HepG2 (cell line): ENCODE results near the gene MYL6B. TPM values are rescaled to one million over a fixed set of nuclear protein-coding genes. Genes with fewer than 3 reads are reported as not detected.
A peak's percentile ranks its signal among the peaks of the same experiment; 100 is the strongest.

Experiments used
- ARID2 ChIP-seq: sonication (generic); formaldehyde crosslinking; IDR thresholded peaks from 2 replicates; pipeline ENCODE4 v1.8.1; 2022; ENCODE audit warnings: mild to moderate bottlenecking, missing genetic modification reagents, borderline replicate concordance
- BHLHE40 ChIP-seq: IDR thresholded peaks from 2 replicates; pipeline ENCODE4 v1.6.1; 2011; ENCODE audit warnings: low read length, improper control_type of control experiment
- BRCA1 ChIP-seq: sonication (generic); formaldehyde crosslinking; IDR thresholded peaks from 2 replicates; pipeline ENCODE4 v1.4.0; 2020; ENCODE audit warnings: missing genetic modification reagents
- CBFB ChIP-seq: sonication (generic); formaldehyde crosslinking; IDR thresholded peaks from 2 replicates; pipeline ENCODE4 v1.4.0; 2020; ENCODE audit warnings: missing genetic modification reagents
- CREM ChIP-seq, 2 experiments: sonication (generic) in 1 of 2; formaldehyde crosslinking in 1 of 2; IDR thresholded peaks; 2 replicates each; pipeline versions ENCODE4 v1.4.0 to v1.6.1; 2016 to 2020; ENCODE audit warnings: antibody characterized with exemption in 1 of 2, mild to moderate bottlenecking in 1 of 2, missing genetic modification reagents in 1 of 2
- ERF ChIP-seq: IDR thresholded peaks from 2 replicates; pipeline ENCODE4 v1.6.1; 2018; ENCODE audit warnings: missing biosample characterization, missing genetic modification reagents
- FOXA3 ChIP-seq: IDR thresholded peaks from 2 replicates; pipeline ENCODE4 v1.6.1; 2016; ENCODE audit warnings: missing genetic modification reagents, missing compliant biosample characterization
- FOXO1 ChIP-seq: sonication (generic); formaldehyde crosslinking; IDR thresholded peaks from 2 replicates; pipeline ENCODE4 v1.4.0; 2020; ENCODE audit warnings: missing genetic modification reagents
- HNRNPL ChIP-seq: fragments of 200-400 bp; formaldehyde crosslinking; IDR thresholded peaks from 2 replicates; pipeline ENCODE4 v1.6.1; 2017; ENCODE audit warnings: mild to moderate bottlenecking, low read depth, low read length
- KDM6A ChIP-seq: IDR thresholded peaks from 2 replicates; pipeline ENCODE4 v1.6.1; 2016; ENCODE audit warnings: low read depth
- MYNN ChIP-seq: sonication (generic); formaldehyde crosslinking; IDR thresholded peaks from 2 replicates; pipeline ENCODE4 v1.4.0; 2020; ENCODE audit warnings: mild to moderate bottlenecking, low read depth, missing genetic modification reagents
- NAIF1 ChIP-seq: sonication (generic); formaldehyde crosslinking; IDR thresholded peaks from 2 replicates; pipeline ENCODE4 v1.5.0; 2020; ENCODE audit warnings: mild to moderate bottlenecking, missing genetic modification reagents, borderline replicate concordance
- PITX1 ChIP-seq: sonication (generic); formaldehyde crosslinking; IDR thresholded peaks from 2 replicates; pipeline ENCODE4 v1.5.1; 2020; ENCODE audit warnings: mild to moderate bottlenecking, missing genetic modification reagents
- RFX3 ChIP-seq: IDR thresholded peaks from 2 replicates; pipeline ENCODE4 v1.6.1; 2016; ENCODE audit warnings: missing biosample characterization, missing genetic modification reagents
- SRY ChIP-seq: sonication (generic); formaldehyde crosslinking; IDR thresholded peaks from 2 replicates; pipeline ENCODE4 v1.8.0; 2022; ENCODE audit warnings: mild to moderate bottlenecking, missing genetic modification reagents
- SUZ12 ChIP-seq: fragments of 150-350 bp; IDR thresholded peaks from 2 replicates; pipeline ENCODE4 v1.6.1; 2014; ENCODE audit warnings: low read depth, low read length
- ZBTB20 ChIP-seq: sonication (generic); formaldehyde crosslinking; IDR thresholded peaks from 2 replicates; pipeline ENCODE4 v1.8.1; 2023; ENCODE audit warnings: missing genetic modification reagents, low read depth, mild to moderate bottlenecking, borderline replicate concordance
- ZFP41 ChIP-seq: sonication (generic); formaldehyde crosslinking; IDR thresholded peaks from 2 replicates; pipeline ENCODE4 v1.4.0; 2020; ENCODE audit warnings: mild to moderate bottlenecking, missing genetic modification reagents, borderline replicate concordance
- ZKSCAN5 ChIP-seq: sonication (generic); formaldehyde crosslinking; IDR thresholded peaks from 2 replicates; pipeline ENCODE4 v1.5.1; 2020; ENCODE audit warnings: mild to moderate bottlenecking, missing genetic modification reagents
- ZKSCAN8 ChIP-seq: IDR thresholded peaks from 2 replicates; pipeline ENCODE4 v1.6.1; 2016; ENCODE audit warnings: borderline replicate concordance, missing genetic modification reagents, missing compliant biosample characterization
- ZNF121 ChIP-seq: sonication (generic); formaldehyde crosslinking; IDR thresholded peaks from 2 replicates; pipeline ENCODE4 v1.5.0; 2020; ENCODE audit warnings: mild to moderate bottlenecking, missing genetic modification reagents
- ZNF337 ChIP-seq: sonication (generic); formaldehyde crosslinking; IDR thresholded peaks from 2 replicates; pipeline ENCODE4 v1.5.1; 2020; ENCODE audit warnings: missing genetic modification reagents, low read depth, mild to moderate bottlenecking, borderline replicate concordance
- ZNF558 ChIP-seq: sonication (generic); formaldehyde crosslinking; IDR thresholded peaks from 2 replicates; pipeline ENCODE4 v1.9.0; 2022; ENCODE audit warnings: mild to moderate bottlenecking, missing genetic modification reagents, borderline replicate concordance
- ZNF7 ChIP-seq: IDR thresholded peaks from 2 replicates; pipeline ENCODE4 v1.6.1; 2016; ENCODE audit warnings: missing biosample characterization, missing genetic modification reagents
- ZNF891 ChIP-seq: sonication (generic); formaldehyde crosslinking; IDR thresholded peaks from 2 replicates; pipeline ENCODE4 v1.5.0; 2020; ENCODE audit warnings: mild to moderate bottlenecking, missing genetic modification reagents
- polyA plus RNA-seq, 8 experiments: library from polyadenylated mRNA; depleted of rRNA in 3 of 8; stranded (reverse) in 7 of 8; unstranded in 1 of 8; fragments of >200 nt; fragmentation: Illumina TruSeq in 4 of 8; extraction: Trizol in 4 of 8; gene quantifications; 2 replicates each; pipeline versions ENCODE4 v1.2.1 to v1.2.3, GENCODE V29; 2011 to 2016; ENCODE audit warnings: low read depth in 4 of 8, missing spikeins in 1 of 8, mixed read lengths in 1 of 8; ENCODE audit not compliant: insufficient read depth in 1 of 8
- total RNA-seq, 5 experiments: library from RNA; depleted of rRNA; stranded (reverse); fragments of >200 nt; fragmentation: Illumina TruSeq; extraction: Trizol; gene quantifications; 2 replicates each; pipeline ENCODE4 v1.2.3, GENCODE V29; 2016; ENCODE audit warnings: low read depth in 1 of 5
- TF ChIP-seq, protein P1 (sequence below): IDR thresholded peaks from 2 replicates; pipeline ENCODE4 v1.6.1; 2012; ENCODE audit warnings: inconsistent platforms
- TF ChIP-seq, protein P2 (sequence below): sonication (generic); formaldehyde crosslinking; IDR thresholded peaks from 2 replicates; pipeline ENCODE4 v1.8.1; 2023; ENCODE audit warnings: mild to moderate bottlenecking, inconsistent platforms, moderate library complexity, missing genetic modification reagents, borderline replicate concordance
- TF ChIP-seq, protein P3 (sequence below): sonication (generic); formaldehyde crosslinking; IDR thresholded peaks from 2 replicates; pipeline ENCODE4 v1.4.0; 2020; ENCODE audit warnings: missing genetic modification reagents

MYL6B gene
- total and polyA plus RNA-seq, 2 of the 13 experiments (the other 11 are each of a cell fraction or from before 2014, with no cell fraction given) = 75.7 to 88.7 TPM

DNA sequence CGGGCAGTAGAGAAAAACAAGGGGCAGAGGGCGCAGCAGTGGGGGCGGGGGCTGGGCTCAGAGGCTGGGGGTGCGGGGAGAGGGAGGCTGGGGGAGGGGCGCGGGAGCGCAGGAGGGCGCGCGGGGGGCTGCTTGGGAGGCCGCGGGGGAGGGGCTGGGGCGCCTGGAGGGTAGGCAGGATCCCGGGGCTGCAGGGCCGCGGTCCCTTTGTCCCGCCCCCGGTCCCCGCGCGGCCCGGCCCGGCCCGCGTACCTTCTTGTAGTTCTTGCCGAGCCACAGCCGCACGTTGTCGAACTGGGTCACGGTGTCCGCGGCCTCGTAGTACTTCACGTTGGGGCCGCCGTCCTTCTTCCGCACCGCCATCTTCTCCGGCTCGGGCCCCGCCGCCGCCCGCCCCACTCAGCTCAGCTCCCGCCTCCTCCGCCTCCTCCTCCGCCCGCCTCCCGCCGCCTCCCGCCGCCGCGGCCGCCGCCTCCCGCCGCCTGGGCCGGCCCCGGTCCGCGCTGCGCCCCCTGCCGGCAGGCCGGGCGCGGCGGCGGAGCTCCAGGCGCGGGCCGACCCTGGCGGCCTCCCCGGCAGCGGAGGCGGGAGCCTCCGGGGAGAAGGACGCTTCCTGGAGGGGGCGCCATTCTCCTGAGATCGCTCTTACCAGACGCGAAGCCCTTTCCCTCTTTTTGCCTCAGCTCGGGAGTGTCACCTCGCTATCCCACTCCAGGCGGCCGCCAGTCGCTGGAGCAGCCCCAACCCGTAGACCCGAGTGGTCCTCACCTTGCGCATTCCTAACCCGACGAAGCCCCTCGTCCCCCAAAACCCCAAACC lies 36.9 kb downstream of the MYL6B start, which contains the start of gene SMARCC2 (continued):
- TF ChIP-seq ERF = no peak
- TF ChIP-seq, protein P1, sequence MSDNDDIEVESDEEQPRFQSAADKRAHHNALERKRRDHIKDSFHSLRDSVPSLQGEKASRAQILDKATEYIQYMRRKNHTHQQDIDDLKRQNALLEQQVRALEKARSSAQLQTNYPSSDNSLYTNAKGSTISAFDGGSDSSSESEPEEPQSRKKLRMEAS = peak; percentile 74
- no peak for TF ChIP-seq ZNF558 (CRISPR knock-in tag)
- no peak for TF ChIP-seq ZFP41 (CRISPR knock-in tag)
- peak; percentile 50; the same call in 1 of the 2 replicates for TF ChIP-seq BHLHE40
- TF ChIP-seq PITX1 (CRISPR knock-in tag) = no peak
- no peak for TF ChIP-seq ZNF337 (CRISPR knock-in tag)
- TF ChIP-seq CBFB (CRISPR knock-in tag) = no peak
- peak; percentile 26; the same call in 1 of the 2 replicates for TF ChIP-seq FOXO1 (CRISPR knock-in tag)
- TF ChIP-seq CREM (IDR thresholded peaks at IDR 0.05) = no peak
- no peak for TF ChIP-seq CREM (CRISPR knock-in tag; IDR thresholded peaks at IDR 0.05)
- TF ChIP-seq BRCA1 = no peak
- 0 out of 2 replicates have a peak, but pooled peaks have one; percentile 29 for TF ChIP-seq ZNF891 (CRISPR knock-in tag)
- TF ChIP-seq NAIF1 (CRISPR knock-in tag) = no peak
- no peak for TF ChIP-seq ARID2 (CRISPR knock-in tag)
- TF ChIP-seq SRY = 0 out of 2 replicates have a peak, but pooled peaks have one; percentile 59
- no peak for TF ChIP-seq ZNF121 (CRISPR knock-in tag)
- TF ChIP-seq HNRNPL = no peak
- TF ChIP-seq MYNN (CRISPR knock-in tag) = no peak
- no peak for TF ChIP-seq SUZ12
- TF ChIP-seq KDM6A (CRISPR knock-in tag) = no peak
- TF ChIP-seq, protein P2, sequence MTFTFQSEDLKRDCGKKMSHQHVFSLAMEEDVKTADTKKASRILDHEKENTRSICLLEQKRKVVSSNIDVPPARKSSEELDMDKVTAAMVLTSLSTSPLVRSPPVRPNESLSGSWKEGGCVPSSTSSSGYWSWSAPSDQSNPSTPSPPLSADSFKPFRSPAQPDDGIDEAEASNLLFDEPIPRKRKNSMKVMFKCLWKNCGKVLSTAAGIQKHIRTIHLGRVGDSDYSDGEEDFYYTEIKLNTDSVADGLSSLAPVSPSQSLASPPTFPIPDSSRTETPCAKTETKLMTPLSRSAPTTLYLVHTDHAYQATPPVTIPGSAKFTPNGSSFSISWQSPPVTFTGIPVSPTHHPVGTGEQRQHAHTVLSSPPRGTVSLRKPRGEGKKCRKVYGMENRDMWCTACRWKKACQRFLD (CRISPR knock-in tag) = no peak
- TF ChIP-seq ZKSCAN5 (CRISPR knock-in tag) = no peak
- no peak for TF ChIP-seq ZNF7 (CRISPR knock-in tag)
- TF ChIP-seq, protein P3, sequence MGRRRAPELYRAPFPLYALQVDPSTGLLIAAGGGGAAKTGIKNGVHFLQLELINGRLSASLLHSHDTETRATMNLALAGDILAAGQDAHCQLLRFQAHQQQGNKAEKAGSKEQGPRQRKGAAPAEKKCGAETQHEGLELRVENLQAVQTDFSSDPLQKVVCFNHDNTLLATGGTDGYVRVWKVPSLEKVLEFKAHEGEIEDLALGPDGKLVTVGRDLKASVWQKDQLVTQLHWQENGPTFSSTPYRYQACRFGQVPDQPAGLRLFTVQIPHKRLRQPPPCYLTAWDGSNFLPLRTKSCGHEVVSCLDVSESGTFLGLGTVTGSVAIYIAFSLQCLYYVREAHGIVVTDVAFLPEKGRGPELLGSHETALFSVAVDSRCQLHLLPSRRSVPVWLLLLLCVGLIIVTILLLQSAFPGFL (CRISPR knock-in tag) = no peak
- no peak for TF ChIP-seq RFX3
- 0 out of 2 replicates have a peak, but pooled peaks have one; percentile 11 for TF ChIP-seq FOXA3
- 0 out of 2 replicates have a peak, but pooled peaks have one; percentile 14 for TF ChIP-seq ZKSCAN8
- no peak for TF ChIP-seq ZBTB20 (CRISPR knock-in tag)
